Measurements from ENCODE around the gene AKIRIN1.

DNA sequence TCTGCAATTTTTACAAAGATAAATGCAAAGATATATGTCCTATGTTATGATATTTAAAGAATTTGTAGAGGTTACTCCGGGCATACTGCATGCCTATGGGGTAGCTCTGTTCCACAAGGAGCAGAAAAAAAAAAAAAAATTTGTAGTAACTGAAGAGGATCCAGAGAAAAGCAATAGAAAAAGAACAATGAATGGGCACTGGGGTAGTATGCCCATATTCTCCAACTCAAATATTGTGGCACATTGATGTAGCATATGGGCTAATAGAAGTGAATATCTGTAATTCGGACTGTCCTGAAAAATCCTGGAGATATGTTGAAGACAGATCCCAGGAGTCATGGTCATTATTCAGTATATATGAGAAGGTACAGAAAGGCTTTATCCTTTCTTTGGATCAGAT lies 1.1 kb upstream of the AKIRIN1 start:
- TF ChIP-seq, protein P1, sequence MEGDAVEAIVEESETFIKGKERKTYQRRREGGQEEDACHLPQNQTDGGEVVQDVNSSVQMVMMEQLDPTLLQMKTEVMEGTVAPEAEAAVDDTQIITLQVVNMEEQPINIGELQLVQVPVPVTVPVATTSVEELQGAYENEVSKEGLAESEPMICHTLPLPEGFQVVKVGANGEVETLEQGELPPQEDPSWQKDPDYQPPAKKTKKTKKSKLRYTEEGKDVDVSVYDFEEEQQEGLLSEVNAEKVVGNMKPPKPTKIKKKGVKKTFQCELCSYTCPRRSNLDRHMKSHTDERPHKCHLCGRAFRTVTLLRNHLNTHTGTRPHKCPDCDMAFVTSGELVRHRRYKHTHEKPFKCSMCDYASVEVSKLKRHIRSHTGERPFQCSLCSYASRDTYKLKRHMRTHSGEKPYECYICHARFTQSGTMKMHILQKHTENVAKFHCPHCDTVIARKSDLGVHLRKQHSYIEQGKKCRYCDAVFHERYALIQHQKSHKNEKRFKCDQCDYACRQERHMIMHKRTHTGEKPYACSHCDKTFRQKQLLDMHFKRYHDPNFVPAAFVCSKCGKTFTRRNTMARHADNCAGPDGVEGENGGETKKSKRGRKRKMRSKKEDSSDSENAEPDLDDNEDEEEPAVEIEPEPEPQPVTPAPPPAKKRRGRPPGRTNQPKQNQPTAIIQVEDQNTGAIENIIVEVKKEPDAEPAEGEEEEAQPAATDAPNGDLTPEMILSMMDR (IDR thresholded peaks at IDR 0.05) = no peak
- TF ChIP-seq EZH2phosphoT487 (IDR thresholded peaks at IDR 0.05) (no peak), EZH2 (IDR thresholded peaks at IDR 0.05) (no peak)

All from neural progenitor cell (in vitro differentiated cells).